ENCODE measurements around the gene BRICD5.

DNA sequence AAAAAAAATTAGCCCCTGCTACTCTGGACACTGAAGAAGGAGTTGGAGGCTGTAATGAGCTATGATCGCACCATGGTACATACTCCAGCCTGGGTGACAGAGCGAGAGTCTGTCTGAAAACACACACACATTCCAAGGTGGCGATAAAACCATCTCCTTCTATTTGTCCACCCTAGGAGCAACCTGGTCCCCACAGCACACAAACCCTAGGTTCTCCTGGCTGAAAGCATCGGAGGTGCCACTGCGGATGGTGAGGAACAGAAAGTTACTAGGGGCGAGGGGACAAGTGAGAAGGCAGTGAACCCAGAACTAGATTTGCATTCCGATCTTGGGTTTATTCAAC is 42.1 kb upstream of the BRICD5 start:
- TF ChIP-seq, protein P1, sequence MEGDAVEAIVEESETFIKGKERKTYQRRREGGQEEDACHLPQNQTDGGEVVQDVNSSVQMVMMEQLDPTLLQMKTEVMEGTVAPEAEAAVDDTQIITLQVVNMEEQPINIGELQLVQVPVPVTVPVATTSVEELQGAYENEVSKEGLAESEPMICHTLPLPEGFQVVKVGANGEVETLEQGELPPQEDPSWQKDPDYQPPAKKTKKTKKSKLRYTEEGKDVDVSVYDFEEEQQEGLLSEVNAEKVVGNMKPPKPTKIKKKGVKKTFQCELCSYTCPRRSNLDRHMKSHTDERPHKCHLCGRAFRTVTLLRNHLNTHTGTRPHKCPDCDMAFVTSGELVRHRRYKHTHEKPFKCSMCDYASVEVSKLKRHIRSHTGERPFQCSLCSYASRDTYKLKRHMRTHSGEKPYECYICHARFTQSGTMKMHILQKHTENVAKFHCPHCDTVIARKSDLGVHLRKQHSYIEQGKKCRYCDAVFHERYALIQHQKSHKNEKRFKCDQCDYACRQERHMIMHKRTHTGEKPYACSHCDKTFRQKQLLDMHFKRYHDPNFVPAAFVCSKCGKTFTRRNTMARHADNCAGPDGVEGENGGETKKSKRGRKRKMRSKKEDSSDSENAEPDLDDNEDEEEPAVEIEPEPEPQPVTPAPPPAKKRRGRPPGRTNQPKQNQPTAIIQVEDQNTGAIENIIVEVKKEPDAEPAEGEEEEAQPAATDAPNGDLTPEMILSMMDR (IDR thresholded peaks at IDR 0.05), result no peak
- no peak for TF ChIP-seq EZH2 (IDR thresholded peaks at IDR 0.05)
- TF ChIP-seq EZH2phosphoT487 (IDR thresholded peaks at IDR 0.05), result no peak
